Right lobe of liver (tissue), 4 donors: Measurements from ENCODE around the gene TBC1D2.

Experiments
- CTCF ChIP-seq, 4 donors: fragments of 200-600 bp in 3 of 4; fragments of 450-650 bp in 1 of 4; IDR thresholded peaks; one replicate each; pipeline versions ENCODE4 v1.5.1 to v1.8.0; 2016 to 2022; ENCODE audit warnings: antibody characterized with exemption in 4 of 4, mild to moderate bottlenecking in 2 of 4
- POLR2A ChIP-seq: fragments of 450-650 bp; IDR thresholded peaks from one replicate; pipeline ENCODE4 v1.6.1; 2017; ENCODE audit warnings: antibody characterized with exemption, mild to moderate bottlenecking
- donor health status: DM: no; HTN: no; CAD: no.
- donor health status: DM: no; HTN: no; CAD: no.
- donor health status: DM: no; HTN: yes; CAD: no.

DNA sequence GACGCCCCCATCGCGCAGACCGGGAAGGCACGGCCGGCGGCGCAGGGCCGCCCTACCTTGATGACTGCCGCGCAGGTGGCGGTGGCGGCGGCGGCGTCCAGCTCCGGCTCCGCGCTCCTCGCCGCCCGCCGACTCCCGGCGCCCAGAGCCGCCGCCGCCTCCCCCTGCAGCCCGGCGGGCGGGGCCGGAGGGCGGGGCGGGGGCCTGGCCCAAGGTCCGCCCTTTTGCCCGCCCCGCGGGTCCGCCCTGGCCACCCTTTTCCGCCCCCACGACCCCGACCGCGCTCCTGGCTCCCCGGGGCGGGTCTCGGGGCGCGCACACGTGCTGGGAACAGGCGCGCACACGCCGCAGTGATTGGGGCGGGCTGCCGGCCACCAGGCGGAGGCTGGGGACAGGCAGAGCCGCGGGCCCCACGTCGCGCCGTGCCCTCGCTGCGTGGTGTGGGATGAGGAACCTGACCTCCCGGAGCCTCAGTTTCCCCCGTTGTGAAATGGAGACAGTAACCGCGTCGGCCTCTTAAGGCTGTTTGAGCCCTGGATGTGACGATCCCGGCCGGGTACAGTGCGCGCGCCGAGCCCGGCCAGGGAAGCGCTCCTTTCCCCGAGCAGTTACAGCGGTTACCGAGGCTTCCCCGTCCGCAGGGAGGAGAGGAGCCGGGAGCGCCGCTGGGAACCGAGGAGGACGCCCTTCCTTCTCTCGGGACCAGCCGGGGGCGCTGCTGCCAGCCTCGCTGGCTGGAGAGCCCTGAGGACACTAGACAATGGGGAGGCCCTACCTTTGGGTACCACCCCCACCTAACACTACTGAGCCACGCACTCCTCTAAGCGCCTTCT, 62.7 kb downstream of the TBC1D2 start, which contains the start of gene CORO2A:
- TF ChIP-seq CTCF (IDR thresholded peaks at IDR 0.05) (peak; percentile 27 to 49 (median 44)), POLR2A (peak; percentile 63)
